Breast epithelium (tissue), 4 donors: ENCODE measurements around the gene ISCA2. TPM values are rescaled to one million over a fixed set of nuclear protein-coding genes. Genes with fewer than 3 reads are reported as not detected.

Source experiments
- DNase-seq, 2 donors: peaks; one replicate each; pipeline ENCODE4 v3.0.0-alpha.2; 2019; ENCODE audit warnings: low spot score in 2 of 2
- H3K27ac ChIP-seq, 2 donors: fragments of 200-600 bp; sonication (generic) in 1 of 2; one replicate each; pipeline ENCODE4 v1.5.1; 2016 to 2019; ENCODE audit warnings: mild to moderate bottlenecking in 1 of 2
- H3K27me3 ChIP-seq, 2 donors: fragments of 200-600 bp; sonication (generic) in 1 of 2; one replicate each; pipeline versions ENCODE4 v1.5.1 to v1.6.0; 2017 to 2019; ENCODE audit warnings: control low read depth in 1 of 2, mild to moderate bottlenecking in 1 of 2
- H3K36me3 ChIP-seq: fragments of 200-600 bp; one replicate; pipeline ENCODE4 v1.5.1; 2019
- H3K4me1 ChIP-seq, 2 donors: fragments of 200-600 bp; sonication (generic); one replicate each; pipeline ENCODE4 v1.5.1; 2016 to 2019; ENCODE audit warnings: control low read depth in 1 of 2
- H3K4me3 ChIP-seq, 3 donors: fragments of 200-600 bp; sonication (generic); 1 replicate in 2 of 3; 2 replicates in 1 of 3; pipeline ENCODE4 v1.5.1; 2016 to 2019; ENCODE audit warnings: mild to moderate bottlenecking in 3 of 3, moderate library complexity in 2 of 3
- H3K9me3 ChIP-seq, 2 donors: fragments of 200-600 bp; sonication (generic) in 1 of 2; one replicate each; pipeline ENCODE4 v1.5.1; 2016 to 2019; ENCODE audit warnings: control low read depth in 1 of 2
- POLR2A ChIP-seq: fragments of 450-650 bp; IDR thresholded peaks from one replicate; pipeline ENCODE4 v1.6.1; 2016; ENCODE audit warnings: antibody characterized with exemption, mild to moderate bottlenecking, moderate library complexity
- POLR2AphosphoS5 ChIP-seq, 3 donors: sonication (generic); formaldehyde crosslinking; IDR thresholded peaks; one replicate each; pipeline ENCODE4 v1.6.1; 2017; ENCODE audit warnings: antibody characterized with exemption in 3 of 3
- intact Hi-C: fragments of 100-400 bp; cut with DNase I; formaldehyde crosslinking; loops from one replicate; pipeline ENCODE4 v1.15.1; 2023; ENCODE audit warnings: low total_unique reads
- total RNA-seq, 3 donors: library from RNA; depleted of rRNA; stranded (reverse); fragments of >200 nt; gene quantifications; one replicate each; pipeline ENCODE4 v1.1.0, GENCODE V29; 2016
- TF ChIP-seq, protein P1 (sequence below), 3 donors: fragments of 450-650 bp; IDR thresholded peaks; one replicate each; pipeline ENCODE4 v1.5.1; 2016 to 2017; ENCODE audit warnings: antibody characterized with exemption in 3 of 3, mild to moderate bottlenecking in 3 of 3, moderate library complexity in 3 of 3

The ISCA2 gene
- total RNA-seq, 3 donors from 2014 or later: 17.3 to 31.8 (median 21.3) TPM

DNA sequence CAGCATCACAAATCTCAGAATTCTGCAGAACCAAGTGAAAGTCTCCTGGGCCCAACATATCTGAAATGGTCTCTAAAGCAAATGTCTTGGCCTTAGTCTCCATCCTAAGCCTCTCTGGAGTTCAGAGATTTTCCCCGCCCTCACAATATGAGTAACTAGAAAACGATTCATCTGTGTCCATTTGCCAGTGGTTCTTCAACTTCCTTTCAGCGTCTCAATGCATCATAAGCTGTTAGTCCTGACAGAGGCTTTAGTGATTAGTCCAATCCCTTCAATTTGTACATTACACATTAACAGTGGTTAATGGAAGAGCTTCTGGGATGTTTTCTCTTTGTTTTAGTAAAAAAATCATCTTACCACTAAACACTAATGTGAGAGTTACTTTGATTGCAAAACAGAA lies 17.9 kb upstream of the ISCA2 start:
- intact Hi-C loops: no loop called here
- H3K36me3 ChIP-seq: peaks cover 10% of the 10 kb centered on the region

DNA sequence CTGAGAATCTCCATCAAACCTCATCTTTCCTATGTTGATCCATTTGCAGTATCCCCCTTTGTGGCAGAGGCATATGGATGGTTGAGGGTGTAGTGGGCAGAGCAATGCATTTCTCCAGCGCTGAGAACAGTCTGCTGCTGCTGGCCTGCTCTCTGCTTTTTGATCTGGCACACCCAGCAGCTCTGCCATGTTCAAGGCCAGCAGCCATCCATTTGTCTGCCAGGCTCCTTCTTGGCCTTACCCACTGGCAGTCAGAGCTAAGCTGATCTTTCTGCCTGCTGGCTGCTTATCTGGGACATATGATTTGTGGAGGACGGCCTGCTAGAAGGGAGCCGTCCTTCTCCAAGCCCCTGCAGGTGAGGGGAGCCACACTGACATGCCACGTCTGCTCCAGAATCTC lies 17.5 kb upstream of the ISCA2 start:
- Histone ChIP-seq H3K27me3 (no peaks in the 10 kb centered on the region), H3K27ac (peak overlapping the region in 1 of 2 donors; percentile 28), H3K4me3 (no peak overlapping the region), H3K36me3 (peaks cover 10% of the 10 kb centered on the region), H3K4me1 (no peaks in the 10 kb centered on the region), H3K9me3 (no peaks in the 10 kb centered on the region)
- intact Hi-C loops: no loop called here
- TF ChIP-seq POLR2AphosphoS5 (IDR thresholded peaks at IDR 0.05) (no peak), POLR2A (no peak)
- TF ChIP-seq, protein P1, sequence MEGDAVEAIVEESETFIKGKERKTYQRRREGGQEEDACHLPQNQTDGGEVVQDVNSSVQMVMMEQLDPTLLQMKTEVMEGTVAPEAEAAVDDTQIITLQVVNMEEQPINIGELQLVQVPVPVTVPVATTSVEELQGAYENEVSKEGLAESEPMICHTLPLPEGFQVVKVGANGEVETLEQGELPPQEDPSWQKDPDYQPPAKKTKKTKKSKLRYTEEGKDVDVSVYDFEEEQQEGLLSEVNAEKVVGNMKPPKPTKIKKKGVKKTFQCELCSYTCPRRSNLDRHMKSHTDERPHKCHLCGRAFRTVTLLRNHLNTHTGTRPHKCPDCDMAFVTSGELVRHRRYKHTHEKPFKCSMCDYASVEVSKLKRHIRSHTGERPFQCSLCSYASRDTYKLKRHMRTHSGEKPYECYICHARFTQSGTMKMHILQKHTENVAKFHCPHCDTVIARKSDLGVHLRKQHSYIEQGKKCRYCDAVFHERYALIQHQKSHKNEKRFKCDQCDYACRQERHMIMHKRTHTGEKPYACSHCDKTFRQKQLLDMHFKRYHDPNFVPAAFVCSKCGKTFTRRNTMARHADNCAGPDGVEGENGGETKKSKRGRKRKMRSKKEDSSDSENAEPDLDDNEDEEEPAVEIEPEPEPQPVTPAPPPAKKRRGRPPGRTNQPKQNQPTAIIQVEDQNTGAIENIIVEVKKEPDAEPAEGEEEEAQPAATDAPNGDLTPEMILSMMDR (IDR thresholded peaks at IDR 0.05): no peak
- no peak for DNase-seq

More for the DNA sequence above, 17.9 kb upstream of the ISCA2 start:
- TF ChIP-seq POLR2AphosphoS5 (IDR thresholded peaks at IDR 0.05): no peak
- TF ChIP-seq, protein P1 (IDR thresholded peaks at IDR 0.05): no peak
- TF ChIP-seq POLR2A: no peak
- Histone ChIP-seq H3K4me3 (no peak overlapping the region), H3K9me3 (no peaks in the 10 kb centered on the region), H3K4me1 (no peaks in the 10 kb centered on the region), H3K27me3 (no peaks in the 10 kb centered on the region), H3K27ac (peak overlapping the region in 1 of 2 donors; percentile 28)
- no peak for DNase-seq

DNA sequence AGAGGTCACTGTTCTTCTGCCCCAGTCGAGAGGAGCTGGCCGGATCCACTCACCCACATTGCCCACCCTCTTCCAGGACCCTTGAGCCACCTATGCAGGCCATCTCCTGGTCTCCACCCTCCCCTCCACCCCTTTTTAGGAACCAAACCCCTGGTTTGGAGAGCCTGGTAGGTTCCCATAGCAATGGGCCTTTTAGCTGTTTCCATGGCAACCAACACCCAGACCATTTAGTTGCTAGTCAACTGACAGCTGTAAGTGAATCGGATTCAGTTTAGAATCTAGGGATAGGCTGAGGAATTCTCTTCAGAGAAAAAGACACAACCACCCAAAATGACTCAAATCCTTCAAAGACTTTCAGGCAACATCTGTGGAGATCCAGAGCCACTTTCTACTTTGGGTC lies 17.0 kb upstream of the ISCA2 start:
- Histone ChIP-seq H3K27me3 (no peaks in the 10 kb centered on the region), H3K36me3 (peaks cover 15% of the 10 kb centered on the region), H3K27ac (no peak overlapping the region), H3K9me3 (no peaks in the 10 kb centered on the region), H3K4me1 (no peaks in the 10 kb centered on the region), H3K4me3 (no peak overlapping the region)
- TF ChIP-seq, protein P1 (IDR thresholded peaks at IDR 0.05): no peak
- TF ChIP-seq POLR2AphosphoS5 (IDR thresholded peaks at IDR 0.05) (no peak), POLR2A (no peak)
- intact Hi-C loops: no loop called here
- no peak for DNase-seq

DNA sequence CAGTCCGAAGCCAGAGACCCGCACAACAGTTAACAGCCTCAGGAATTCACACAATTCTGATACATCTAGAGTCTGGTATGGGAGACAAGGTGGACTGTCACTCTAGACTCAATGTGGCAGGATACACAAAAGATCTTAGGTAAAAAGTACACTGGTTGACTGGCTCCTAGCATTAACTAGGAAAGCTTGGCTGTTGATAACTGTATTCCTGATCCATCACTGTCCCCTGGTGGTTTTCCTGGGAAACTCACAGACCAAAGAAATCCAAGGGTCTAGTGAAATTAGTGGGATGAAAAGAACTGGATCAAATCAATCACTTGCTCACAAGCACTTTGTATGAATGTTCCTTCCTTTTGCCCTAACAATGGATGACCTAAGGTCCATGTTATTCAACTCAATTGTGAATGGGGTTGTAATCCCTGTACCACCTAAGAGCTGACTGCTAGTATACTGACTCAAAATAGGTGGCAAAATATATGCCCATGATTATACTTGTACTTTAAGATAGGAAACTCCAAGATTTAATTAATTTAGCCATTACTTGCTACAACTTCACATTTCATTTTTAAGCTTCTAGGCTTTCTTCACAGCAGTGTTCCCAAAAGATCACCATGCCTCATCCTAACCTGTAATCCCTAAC lies 14.4 kb upstream of the ISCA2 start:
- Histone ChIP-seq H3K9me3 (no peaks in the 10 kb centered on the region), H3K36me3 (peaks cover 17% of the 10 kb centered on the region), H3K27ac (no peak overlapping the region), H3K27me3 (no peaks in the 10 kb centered on the region), H3K4me3 (no peak overlapping the region), H3K4me1 (no peaks in the 10 kb centered on the region)
- intact Hi-C loops: no loop called here
- TF ChIP-seq POLR2A (no peak), POLR2AphosphoS5 (IDR thresholded peaks at IDR 0.05) (no peak)
- TF ChIP-seq, protein P1 (IDR thresholded peaks at IDR 0.05): peak; percentile 21 to 58 (median 58)
- DNase-seq: no peak

DNA sequence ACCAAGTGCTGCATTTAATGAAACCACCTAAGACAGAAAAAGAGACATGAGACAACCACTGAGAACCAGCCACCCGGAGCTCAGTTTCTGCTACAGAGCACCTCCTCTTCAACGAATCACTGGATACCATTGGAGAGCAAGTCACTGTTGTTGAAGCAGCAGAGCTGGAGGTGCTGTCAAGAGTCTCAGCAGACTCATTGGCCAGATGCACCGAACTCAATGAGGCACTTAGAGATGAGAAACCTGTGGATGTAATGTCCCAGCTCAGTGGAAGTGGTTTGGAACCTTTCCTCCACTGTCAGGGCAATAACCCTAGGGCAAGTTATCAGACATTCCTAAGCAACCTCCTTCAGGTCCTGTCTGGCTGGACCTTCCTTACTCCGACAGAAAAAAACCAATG lies 13.5 kb upstream of the ISCA2 start:
- no peak for DNase-seq
- Histone ChIP-seq H3K4me3 (no peak overlapping the region), H3K27me3 (no peaks in the 10 kb centered on the region), H3K9me3 (no peaks in the 10 kb centered on the region), H3K4me1 (no peaks in the 10 kb centered on the region), H3K36me3 (peaks cover 17% of the 10 kb centered on the region), H3K27ac (no peak overlapping the region)
- intact Hi-C loops: loop anchor here (10.0 kb wide), 1 partner anchor 125 kb away; no protein-coding TSS in a partner anchor
- no peak for TF ChIP-seq POLR2A
- TF ChIP-seq, protein P1 (IDR thresholded peaks at IDR 0.05): no peak
- no peak for TF ChIP-seq POLR2AphosphoS5 (IDR thresholded peaks at IDR 0.05)
